ENCODE data around the gene ADORA1.

GRCh38 chr1:203113308-203113707 is 14.2 kb upstream of the ADORA1 start:
- TF ChIP-seq, protein P1, sequence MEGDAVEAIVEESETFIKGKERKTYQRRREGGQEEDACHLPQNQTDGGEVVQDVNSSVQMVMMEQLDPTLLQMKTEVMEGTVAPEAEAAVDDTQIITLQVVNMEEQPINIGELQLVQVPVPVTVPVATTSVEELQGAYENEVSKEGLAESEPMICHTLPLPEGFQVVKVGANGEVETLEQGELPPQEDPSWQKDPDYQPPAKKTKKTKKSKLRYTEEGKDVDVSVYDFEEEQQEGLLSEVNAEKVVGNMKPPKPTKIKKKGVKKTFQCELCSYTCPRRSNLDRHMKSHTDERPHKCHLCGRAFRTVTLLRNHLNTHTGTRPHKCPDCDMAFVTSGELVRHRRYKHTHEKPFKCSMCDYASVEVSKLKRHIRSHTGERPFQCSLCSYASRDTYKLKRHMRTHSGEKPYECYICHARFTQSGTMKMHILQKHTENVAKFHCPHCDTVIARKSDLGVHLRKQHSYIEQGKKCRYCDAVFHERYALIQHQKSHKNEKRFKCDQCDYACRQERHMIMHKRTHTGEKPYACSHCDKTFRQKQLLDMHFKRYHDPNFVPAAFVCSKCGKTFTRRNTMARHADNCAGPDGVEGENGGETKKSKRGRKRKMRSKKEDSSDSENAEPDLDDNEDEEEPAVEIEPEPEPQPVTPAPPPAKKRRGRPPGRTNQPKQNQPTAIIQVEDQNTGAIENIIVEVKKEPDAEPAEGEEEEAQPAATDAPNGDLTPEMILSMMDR (IDR thresholded peaks at IDR 0.05), result no peak
- TF ChIP-seq POLR2A (IDR thresholded peaks at IDR 0.05), result no peak

All from heart left ventricle (tissue), 13 donors.